A549 (cell line): ENCODE data around the gene IL10RA.

Experiments
- CTCF ChIP-seq: fragments of >200 bp; sonication (Bioruptor Twin); formaldehyde crosslinking; IDR thresholded peaks from 3 replicates; pipeline ENCODE4 v1.5.1; 2016
- FOSL2 ChIP-seq, 2 experiments: fragments of 450-650 bp in 1 of 2; fragments of >200 bp in 1 of 2; sonication (Bioruptor Twin) in 1 of 2; formaldehyde crosslinking; IDR thresholded peaks; 2 replicates each; pipeline versions ENCODE4 v1.5.0 to v1.6.1; 2016 to 2020; ENCODE audit warnings: mild to moderate bottlenecking in 1 of 2, moderate library complexity in 1 of 2
- MAX ChIP-seq: IDR thresholded peaks from 2 replicates; pipeline ENCODE4 v1.6.1; 2012
- NR3C1 ChIP-seq: fragments of >200 bp; sonication (Bioruptor Twin); formaldehyde crosslinking; IDR thresholded peaks from 3 replicates; pipeline ENCODE4 v1.6.1; 2017
- POLR2A ChIP-seq: IDR thresholded peaks from 2 replicates; pipeline ENCODE4 v1.6.1; 2012; ENCODE audit warnings: mild to moderate bottlenecking, low read length
- RAD21 ChIP-seq, 2 experiments: fragments of >200 bp in 1 of 2; sonication (Bioruptor Twin) in 1 of 2; formaldehyde crosslinking in 1 of 2; IDR thresholded peaks in 1 of 2; conservative IDR thresholded peaks in 1 of 2; 2 replicates in 1 of 2; 3 replicates in 1 of 2; pipeline ENCODE4 v1.6.1; 2012 to 2018; ENCODE audit warnings: inconsistent platforms in 1 of 2
- TP53 ChIP-seq: fragments of 250-450 bp; sonication (Bioruptor Pico); IDR thresholded peaks from 2 replicates; pipeline ENCODE4 v1.5.0; 2021; ENCODE audit warnings: mild to moderate bottlenecking, moderate library complexity
- TF ChIP-seq, protein P1 (sequence below): IDR thresholded peaks from 2 replicates; pipeline ENCODE4 v1.6.1; 2012; ENCODE audit warnings: low read depth, borderline replicate concordance

DNA sequence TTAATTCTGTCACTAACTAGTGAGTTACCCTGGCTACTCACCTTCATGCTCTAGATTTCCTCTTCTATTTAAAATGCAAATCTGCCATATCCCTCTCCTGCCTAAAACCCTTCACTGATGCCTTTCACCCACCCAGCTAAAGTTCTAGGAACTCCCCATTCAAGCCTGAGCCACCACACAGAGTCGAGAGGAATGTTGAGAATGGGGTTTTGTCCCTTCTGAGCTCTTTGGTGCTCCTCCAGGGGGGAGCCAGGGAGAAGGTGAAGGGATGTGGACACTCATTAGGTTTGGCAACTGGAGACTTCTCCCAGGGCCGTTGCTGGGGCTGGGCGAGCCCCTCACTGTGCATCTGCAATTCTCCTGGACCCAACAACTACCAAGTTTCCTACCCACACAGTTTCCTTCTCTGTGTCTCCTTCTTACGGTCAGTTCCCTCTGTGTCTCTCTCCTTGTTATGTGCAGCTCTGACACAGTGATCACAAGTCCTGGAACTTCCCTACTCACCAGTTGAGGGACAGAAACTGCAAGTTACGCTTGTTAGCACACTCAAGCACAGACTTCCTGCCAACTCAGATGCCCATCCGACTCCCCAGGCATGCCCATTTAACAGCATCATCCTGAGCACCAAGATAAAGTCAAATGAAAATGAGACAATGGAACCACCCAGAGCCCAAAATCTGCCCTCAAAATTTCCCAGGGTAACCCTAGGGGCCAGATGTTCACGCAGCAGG is 6.5 kb upstream of the IL10RA start:
- TF ChIP-seq FOSL2 (IDR thresholded peaks at IDR 0.05), result no peak
- TF ChIP-seq FOSL2 (CRISPR knock-in tag; IDR thresholded peaks at IDR 0.05), result no peak
- TF ChIP-seq CTCF, result no peak
- TF ChIP-seq, protein P1, sequence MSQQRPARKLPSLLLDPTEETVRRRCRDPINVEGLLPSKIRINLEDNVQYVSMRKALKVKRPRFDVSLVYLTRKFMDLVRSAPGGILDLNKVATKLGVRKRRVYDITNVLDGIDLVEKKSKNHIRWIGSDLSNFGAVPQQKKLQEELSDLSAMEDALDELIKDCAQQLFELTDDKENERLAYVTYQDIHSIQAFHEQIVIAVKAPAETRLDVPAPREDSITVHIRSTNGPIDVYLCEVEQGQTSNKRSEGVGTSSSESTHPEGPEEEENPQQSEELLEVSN, result no peak
- no peak for TF ChIP-seq TP53
- no peak for TF ChIP-seq NR3C1
- TF ChIP-seq POLR2A, result no peak
- no peak for TF ChIP-seq MAX
- no peak for TF ChIP-seq RAD21 (conservative IDR thresholded peaks at IDR 0.05 in 1 of 2, IDR thresholded peaks at IDR 0.05 in 1 of 2)
